Muscle of arm (tissue), 12 donors: ENCODE data around the gene EYS. TPM values are rescaled to one million over a fixed set of nuclear protein-coding genes. Genes with fewer than 3 reads are reported as not detected.
"Not testable (repeated sequence)": the region's sequence is repeated elsewhere in the genome, so short reads cannot be mapped to it uniquely, and the experiment has no call there.

ENCODE experiments used
- DNase-seq: peaks from one replicate; pipeline ENCODE4 v3.0.0-alpha.2; 2013
- polyA plus RNA-seq, 12 donors: library from polyadenylated mRNA; unstranded; fragments of 120-200 nt; gene quantifications; one replicate each; pipeline ENCODE4 v1.2.1, GENCODE V29; 2013; ENCODE audit not compliant: insufficient read length in 12 of 12

The EYS gene
- polyA plus RNA-seq, 12 donors = 0.27 to 0.80 (median 0.46) TPM; not detected in 2

DNA sequence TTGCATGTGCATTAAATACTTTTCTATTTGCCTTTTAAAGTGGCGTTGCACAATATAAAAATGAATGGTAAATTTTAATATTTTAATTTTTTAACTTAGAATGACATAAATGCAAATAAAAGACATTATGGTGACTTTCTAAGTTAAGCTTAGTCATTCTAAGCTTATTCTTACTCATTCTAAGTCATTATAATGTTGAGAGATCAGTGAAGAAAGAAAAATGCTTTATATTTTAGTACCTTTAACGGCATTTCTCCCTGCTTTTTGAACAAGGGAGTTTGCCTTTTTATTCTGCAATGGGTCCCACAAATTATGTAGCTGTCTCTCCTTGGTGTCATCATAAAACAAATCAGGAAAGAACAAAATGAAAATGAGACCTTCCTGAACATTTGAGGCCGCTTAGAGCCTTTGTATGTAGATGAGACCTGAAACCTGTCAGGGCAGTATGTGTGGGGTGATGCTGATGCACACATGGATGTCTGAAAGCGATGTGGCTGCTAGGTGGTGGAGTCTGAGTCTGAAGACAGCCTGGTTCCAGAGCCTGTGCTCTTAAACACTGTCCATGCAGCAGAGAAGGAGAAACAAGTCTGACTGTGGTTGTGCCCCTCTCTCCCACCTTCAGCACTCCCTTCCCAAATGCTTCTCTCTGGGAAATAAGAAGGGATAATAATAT, 1913.4 kb downstream of the EYS start:
- DNase-seq = no peak

DNA sequence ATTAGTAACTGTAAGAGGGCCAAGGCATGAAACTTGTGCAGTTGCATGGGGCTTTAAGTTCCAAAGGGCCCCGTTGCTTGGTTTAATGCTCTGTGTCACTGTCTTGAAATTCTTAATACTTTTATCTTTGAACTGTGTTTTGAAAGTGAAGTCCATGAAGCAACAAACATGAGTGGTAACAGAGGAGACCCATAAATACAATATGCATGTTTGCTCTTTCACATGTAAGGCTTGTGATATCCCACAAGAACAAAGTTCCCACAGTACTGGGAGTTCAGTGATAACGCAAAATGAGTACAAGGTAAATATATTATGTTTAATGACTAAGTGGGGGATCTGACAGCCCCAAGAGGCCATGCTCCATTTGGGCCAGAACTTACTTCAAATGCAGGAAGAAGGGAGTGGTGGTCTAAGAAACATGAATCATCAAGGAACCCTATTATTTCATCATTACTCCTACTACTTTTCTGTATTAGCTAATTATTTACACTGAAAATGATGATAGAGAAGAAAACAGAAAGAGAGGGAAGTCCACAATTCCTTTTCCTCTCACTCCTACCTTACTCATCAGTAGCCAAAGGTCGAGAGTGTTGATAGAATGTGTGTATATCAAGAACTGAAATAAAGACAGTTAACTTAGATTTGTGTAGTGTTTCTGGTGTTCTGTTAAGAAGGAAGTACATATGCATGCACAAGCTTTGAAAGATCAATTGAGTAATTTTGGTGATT, 1914.1 kb downstream of the EYS start:
- DNase-seq = no peak

DNA sequence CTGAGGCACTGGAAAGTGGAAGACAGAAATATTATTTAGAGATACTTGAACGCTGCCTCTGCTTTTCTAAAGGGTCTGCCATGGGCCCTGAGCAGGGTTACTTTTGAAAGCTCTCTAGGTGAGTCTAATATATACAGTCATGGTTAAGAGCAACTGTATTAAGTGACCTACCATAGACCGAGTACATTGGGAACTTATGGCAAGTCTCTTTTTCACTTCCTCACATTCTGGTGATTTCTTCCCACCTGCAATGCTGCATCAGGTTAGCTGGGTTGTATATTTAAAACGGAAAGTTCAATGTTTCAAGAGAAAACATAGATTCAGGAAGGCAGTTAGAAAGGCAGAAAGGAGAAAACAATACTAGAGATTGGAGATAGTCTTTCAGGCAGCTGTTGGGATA, 1916.7 kb downstream of the EYS start:
- no peak for DNase-seq

DNA sequence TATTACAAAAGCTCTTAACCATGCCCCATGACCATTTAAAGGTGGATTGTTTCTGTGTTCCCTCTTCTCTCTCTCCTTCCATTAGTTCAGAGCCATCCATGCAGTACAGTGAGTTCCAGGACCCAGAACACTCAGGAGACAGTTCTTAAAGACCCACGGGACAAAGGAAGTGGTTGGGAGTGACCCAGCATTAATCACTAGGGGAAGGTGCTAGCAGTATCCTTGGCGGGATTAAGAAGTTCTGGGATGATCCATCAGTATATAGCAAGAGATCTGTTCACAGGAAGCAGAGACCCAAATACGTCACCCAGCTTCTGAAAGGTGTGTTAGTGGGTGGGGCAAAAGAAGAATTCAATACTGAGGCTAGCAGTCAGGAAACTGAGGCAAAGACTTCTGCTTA, 1917.3 kb downstream of the EYS start:
- DNase-seq = no peak

DNA sequence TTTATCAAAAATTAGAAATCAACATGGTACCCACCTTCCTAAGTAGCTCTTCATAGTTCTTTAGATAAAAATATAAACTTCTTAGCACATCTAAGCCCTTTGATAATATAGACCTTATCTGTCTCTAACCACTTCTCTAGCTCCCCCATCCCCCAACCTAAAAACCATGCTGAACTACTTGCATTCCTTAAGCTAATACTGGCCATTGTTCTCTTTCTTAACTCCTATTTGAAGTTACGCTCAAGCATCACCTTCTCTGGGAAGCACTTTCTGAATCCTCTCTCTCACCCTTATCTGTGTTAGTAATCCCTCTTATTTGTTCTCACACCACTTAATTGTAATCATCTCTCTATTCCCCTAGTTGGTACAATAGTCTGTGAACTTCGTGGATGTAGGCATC, 1918.5 kb downstream of the EYS start:
- DNase-seq = no peak

DNA sequence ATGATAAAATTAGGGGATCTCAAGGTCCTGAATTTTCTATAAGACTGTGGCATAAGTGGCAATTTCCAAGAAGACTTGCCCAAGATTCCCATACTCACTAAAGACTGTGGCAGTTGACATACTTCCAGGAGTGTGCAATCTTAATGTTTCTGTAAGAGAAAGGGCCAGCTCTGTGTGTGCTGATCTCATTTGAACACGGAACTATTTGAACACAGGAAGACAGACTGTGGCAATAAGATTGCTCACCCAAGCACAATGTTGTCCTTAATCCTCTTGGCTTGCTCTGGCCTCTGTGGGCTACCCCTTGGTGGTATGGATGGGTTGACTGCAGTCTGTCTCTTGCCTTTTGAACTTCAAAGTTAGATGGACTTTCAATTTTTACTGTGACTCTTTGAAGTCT, 1920.0 kb downstream of the EYS start:
- no peak for DNase-seq

DNA sequence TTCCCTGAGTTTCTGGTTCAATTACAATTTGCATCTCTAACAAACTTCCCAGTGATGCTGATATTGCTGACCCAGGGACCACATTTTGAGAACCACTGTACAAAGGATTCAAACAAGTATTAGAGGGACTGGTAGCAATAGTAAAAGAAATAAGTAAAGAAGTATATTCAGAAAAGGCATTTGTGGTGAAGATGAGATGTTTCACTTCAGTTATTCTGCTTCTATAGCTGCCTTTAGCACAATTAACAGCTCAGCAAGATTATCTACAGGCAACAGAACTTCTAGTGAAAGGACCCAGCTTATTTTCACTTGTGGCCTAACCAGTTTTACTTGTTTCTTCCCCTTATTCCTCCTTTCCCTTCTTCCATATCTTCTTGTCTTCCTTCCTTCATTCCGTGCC, 1922.0 kb downstream of the EYS start:
- no peak for DNase-seq

DNA sequence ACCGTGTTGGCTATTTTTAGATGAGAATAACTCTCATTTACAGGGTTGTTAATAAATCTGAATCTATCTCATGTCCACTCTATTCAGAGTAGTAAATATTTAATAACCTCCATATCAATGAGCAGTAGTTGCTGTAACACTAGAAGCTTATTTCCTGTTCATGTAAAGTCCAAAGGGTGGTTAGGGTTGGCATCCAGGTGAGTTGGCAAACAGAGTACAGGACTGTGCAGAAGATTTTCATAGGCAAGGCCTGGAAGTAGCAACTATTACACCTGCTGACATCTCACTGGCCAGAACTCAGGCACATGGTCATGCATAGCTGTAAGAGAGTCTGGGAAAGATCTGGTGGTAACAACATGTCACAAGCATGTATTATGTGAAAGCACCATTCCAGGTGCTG, 1923.9 kb downstream of the EYS start:
- no peak for DNase-seq

DNA sequence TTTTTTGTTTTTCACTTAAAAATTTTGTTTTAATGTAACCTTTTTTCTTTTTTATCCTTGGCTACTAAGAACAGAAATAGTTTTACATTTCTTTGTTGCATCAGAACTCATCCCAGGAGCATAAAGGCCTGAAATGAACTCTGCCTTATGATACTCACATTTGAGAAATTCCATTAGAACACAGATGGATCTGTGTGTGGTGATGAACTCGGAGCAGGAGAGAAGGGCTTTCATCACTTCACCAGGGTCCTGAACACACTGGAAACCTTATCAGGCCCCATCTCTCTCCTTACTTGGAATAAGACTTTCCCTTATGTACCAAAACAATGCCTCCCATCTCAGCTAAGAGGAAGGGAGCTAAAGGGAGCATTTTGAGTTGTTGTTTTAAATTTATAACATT, 1932.1 kb downstream of the EYS start:
- no peak for DNase-seq

DNA sequence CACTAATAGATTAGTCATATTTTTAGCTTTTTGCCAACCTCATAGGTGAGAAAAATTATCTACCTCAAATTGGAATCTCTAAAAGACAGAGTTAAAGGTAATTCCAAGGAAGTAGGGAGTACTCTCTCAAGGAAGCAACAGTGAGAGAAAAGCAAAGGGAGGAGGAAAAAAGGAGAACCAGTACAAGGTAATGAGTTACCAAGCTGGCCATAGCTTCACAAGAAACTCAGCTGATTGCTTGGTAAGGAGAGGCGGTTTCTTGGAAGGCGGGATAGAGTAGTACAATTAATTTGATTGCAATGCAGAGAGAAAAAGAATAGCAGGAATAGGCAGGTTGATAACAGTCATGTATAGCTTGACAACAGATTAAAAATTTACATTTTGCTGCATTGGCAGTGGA, 1933.8 kb downstream of the EYS start:
- no peak for DNase-seq

DNA sequence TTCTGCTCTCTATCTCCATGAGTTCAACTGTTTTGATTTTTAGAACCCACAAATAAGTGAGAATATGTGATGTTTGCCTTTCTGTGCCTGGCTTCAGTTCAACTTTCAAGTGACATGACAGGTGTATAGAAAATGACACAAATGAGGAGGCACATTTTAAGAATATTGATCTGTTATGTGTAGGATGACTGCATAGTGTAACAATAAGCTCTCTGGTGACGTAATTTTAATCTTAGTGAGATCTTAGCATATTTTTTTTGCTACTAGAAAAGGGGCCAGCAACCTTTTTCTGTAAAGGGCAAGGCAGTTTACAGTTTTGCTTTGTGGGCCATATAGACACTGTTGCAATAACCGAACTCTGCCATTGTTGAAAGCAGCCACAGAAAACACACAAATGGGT, 1941.2 kb downstream of the EYS start:
- DNase-seq = no peak

DNA sequence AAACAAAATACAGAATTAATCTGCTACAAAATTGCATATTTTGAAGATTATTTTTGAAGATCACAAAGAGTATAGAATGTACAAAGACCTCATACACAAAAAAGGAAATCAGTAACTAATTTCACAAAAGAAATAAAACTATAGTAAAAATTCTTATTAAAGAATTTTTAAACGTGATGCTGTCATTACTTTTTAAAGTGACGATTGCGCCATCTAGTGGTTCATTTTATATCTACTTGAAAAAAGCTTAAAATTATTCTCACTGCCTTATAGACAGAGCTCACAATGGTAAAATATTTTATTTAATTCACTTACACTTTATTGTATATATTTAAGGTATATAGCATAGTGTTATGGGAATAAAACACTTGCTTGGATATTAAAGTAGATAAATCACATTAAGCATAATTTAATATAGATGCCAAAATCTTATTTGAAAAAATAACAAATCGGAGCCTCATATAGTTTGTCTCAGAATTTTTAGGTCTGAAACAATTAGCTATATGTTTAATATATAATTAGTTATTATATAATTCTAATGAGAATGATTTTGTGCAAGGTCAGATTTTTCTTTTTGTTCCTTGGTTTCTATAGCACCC, 1942.6 kb downstream of the EYS start:
- peak; percentile 52 for DNase-seq

DNA sequence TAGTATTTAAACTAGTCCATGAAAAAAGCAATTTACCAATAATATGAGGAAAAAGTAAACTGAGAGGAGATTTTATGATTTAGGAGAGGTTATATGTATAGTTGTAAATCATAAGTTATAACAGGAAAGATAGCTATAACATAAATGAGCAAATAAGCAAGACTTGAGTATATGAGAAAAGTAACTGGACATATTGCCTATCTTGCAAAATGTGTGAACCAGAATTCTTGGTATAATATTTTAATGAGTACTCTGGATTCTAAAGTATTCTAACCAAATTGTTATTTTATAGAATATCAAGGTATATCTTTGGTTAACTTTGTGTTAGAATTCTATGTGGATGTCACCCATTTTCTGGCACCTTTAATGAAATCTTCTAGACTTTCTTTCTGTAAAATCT, 1946.8 kb downstream of the EYS start:
- DNase-seq = no peak

DNA sequence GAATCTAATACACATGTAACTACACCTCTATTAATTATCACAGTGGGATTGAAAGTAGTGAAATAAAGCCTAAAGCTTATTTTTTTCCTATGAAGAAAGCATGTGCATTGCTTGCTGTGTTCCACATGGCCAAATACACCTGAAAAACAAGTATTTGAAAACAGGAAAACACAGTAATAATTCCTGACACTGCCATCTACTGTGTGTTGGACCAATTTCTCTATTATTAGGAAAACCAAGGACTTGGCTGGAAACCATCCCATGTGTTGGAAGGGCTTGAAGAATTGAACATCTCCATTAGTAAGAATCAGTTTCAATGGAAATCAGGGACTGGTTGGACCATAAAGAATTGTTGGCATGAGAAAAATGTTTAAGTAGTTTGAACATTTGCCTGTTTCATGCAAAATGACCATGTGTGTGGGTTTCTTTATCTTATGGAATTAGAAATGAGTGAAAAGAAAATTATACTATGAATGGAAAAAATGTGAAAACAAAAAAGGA, 1947.4 kb downstream of the EYS start:
- no peak for DNase-seq

DNA sequence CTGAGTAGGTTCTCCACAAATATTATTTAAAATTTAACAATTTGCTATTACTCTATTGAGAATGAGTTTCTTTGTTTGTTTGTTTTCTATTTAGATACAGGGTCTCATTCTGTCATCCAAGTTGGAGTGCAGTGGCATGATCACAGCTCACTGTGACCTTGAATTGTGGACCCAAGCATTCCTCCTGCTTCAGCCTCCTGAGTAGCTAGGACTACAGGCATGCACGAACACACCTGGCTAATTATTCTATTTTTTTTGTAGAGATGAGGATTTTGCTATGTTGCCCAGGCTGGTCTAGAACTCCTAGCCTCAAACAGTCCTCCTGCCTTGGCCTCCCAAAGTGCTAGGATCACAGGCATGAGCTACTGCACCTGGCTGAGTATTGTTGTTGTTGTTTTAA, 1949.2 kb downstream of the EYS start:
- no peak for DNase-seq

DNA sequence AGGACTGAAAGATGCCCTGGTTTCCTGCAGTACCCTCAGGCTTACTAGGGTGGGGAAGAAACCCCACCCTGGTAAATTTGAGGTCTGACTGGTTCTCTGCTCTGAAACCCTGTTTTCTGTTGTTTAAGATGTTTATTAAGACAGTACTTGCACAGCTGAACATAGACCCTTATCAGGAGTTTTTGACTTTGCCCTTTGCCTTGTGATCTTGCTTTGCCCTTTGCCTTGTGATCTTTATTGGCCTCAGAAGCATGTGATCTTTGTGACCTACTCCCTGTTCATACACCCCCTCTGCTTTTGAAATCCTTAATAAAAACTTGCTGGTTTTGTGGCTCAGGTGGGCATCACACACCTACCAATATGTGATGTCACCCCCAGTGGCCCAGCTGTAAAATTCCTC, 1949.8 kb downstream of the EYS start:
- not testable (repeated sequence) for DNase-seq

DNA sequence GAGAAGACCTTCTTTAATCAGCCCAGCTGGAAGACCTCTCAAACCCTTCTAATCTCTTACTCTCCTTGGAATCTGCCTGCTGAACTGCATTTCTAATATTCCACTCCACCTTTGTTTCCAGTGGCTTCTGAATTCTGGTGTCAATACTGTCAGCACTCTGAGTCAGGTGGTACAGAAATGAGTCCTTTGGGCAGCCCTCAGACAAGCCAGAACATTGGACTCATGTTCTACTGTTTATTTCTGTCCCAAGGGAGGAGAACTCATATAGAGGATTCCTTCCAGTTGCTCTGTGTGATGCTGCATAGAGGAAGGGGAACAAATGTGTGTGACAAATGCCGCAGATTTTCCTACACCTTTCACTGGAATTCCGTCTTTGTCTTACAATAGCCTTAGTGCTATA, 1956.6 kb downstream of the EYS start:
- no peak for DNase-seq

DNA sequence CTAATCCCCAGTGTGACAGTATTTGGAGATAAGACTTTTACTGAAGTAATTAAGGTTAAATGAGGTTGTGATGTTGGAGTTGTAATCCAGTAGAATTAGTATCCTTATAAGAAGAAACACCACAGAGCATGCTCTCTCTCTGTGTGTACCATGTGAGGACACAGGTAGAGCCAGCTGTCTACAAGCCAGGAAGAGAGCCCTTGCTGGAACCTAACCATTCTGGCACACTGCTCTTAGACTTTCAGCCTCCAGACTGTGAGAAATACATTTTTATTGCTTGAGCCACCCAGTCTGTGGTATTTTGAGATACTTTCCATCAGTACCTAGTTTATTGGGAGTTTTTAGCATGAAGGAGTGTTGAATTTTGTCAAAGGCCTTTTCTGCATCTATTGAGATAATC, 1961.2 kb downstream of the EYS start:
- no peak for DNase-seq

DNA sequence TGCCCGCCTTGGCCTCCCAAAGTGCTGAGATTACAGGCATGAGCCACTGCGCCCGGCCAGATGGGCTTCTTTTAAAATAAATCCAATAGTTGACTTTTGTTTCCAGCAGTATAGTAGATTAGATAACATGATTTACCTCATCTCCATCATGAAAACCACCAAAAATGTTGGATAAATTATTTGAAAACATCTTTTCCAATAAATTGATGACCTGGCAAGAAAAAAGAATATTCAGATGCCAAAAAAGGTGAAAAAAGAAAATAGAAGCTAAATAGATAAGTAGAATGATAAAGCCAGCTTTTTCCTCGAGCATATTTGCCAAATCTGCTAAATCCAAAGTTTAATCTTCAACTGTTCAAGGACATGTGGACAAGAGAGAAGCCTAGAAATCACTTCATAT, 1962.2 kb downstream of the EYS start:
- no peak for DNase-seq

DNA sequence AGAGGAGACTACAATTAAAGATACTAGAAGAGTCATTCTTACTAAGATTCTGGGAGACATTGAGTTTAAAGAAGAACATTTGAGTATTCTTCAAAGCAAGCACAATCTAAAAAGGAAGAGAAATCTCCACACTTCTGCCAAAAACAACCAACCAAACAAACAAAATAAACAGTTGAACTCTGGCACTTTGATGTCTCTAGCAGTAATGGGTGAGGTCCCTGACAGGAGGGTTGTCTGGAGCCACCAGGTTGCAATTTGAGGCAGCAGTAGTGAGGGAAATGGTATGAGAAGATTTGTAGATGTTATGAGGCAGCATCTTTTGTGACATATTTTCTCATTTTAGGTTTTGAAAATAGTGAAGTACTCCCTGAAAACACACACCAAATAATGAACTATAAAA, 1963.3 kb downstream of the EYS start:
- DNase-seq = no peak

DNA sequence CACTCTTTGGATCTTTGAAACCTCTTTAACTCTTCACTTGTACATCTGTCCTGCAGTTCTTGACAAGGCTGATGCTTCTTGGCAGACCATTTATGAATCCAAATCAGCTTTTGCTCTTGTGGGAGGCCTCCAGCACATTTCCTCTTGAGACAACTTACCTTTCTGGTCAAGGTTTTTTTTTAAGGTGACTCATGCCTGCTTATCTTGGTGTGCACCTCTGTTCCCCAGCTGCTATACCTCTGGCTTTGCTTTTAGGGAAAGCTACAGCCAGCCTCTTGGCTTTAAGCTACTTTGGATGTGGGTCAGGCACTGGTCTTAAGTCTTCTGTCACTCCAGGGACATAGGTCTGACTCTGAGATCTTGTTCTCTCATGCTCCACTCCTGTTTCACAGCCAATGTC, 1965.0 kb downstream of the EYS start:
- DNase-seq = no peak

DNA sequence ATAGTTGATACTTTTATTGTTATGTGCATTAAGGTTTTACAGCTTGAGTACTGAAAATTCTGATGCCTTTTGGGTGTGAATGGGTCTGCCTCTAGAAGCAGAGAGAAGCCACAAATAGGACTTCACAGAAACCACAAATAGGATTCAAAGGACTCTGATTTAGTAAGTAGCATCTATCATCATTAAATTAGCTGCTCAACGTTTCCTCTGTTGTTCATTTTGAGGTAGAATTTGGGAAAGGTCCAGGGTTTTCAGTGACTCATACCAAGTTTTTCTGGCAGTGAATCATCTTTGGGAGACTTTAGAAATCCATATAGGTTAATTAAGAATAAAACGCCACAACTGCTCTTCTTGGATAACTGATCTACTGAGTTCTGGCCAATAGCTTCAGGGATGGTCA, 1966.3 kb downstream of the EYS start:
- DNase-seq = no peak

DNA sequence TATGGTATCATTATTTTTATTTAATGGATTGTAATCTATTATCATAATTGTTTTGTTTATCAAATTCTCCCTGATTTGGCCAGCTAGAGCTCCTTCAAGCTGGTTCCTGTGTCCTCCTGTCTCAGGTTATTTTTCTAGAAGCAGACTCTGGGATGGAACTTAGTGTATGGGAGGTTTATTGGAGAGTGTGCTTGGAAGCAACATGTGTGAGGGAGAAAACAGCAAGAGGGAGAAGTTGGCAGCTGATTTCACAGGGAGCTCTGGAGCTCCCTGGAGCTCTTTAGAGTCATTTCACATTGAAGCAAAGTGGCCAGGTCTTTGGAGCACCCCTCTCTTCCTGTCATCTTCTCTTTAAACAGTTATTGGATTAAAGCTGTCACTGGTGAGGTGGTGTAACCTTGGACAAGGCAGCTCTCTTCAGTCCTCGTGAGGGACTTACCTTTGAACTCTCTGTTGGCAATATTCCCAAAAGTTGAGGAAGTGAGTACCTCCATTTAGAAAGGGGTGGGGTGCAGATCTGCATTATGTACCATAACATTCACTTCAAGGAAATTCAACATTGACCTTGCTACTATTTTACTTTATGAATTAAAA, 1967.8 kb downstream of the EYS start:
- DNase-seq = no peak
